ENCODE data around the gene OR2B2.

GRCh38 chr6:27922949-27923348 is 10.8 kb upstream of the OR2B2 start:
- TF ChIP-seq CTCF (IDR thresholded peaks at IDR 0.05) (no peak), EP300 (IDR thresholded peaks at IDR 0.05) (no peak), POLR2AphosphoS5 (IDR thresholded peaks at IDR 0.05) (no peak), POLR2A (IDR thresholded peaks at IDR 0.05) (no peak)
